Spleen (tissue), 11 donors: ENCODE measurements around the gene TMED6. TPM values are rescaled to one million over a fixed set of nuclear protein-coding genes. Genes with fewer than 3 reads are reported as not detected.
"Not testable (repeated sequence)": the region's sequence is repeated elsewhere in the genome, so short reads cannot be mapped to it uniquely, and the experiment has no call there.

Source experiments
- DNase-seq: peaks from one replicate; pipeline ENCODE4 v3.0.0-alpha.2; 2020
- H3K27ac ChIP-seq, 8 donors: fragments of 200-600 bp; sonication (generic) in 7 of 8; 1 replicate in 4 of 8; 2 replicates in 4 of 8; pipeline versions ENCODE4 v1.5.0 to v1.8.0; 2016 to 2021; ENCODE audit warnings: inconsistent platforms in 4 of 8, mild to moderate bottlenecking in 4 of 8, moderate library complexity in 1 of 8
- H3K27me3 ChIP-seq, 7 donors: fragments of 200-600 bp; sonication (generic) in 6 of 7; replicated peaks in 1 of 7; 1 replicate in 4 of 7; 2 replicates in 3 of 7; pipeline versions ENCODE4 v1.5.0 to v1.8.0; 2016 to 2021; ENCODE audit warnings: inconsistent platforms in 3 of 7, mild to moderate bottlenecking in 1 of 7
- H3K36me3 ChIP-seq, 6 donors: fragments of 200-600 bp; sonication (generic) in 5 of 6; 1 replicate in 4 of 6; 2 replicates in 2 of 6; pipeline versions ENCODE4 v1.5.0 to v1.8.0; 2016 to 2021; ENCODE audit warnings: inconsistent platforms in 2 of 6
- H3K4me1 ChIP-seq, 6 donors: fragments of 200-600 bp; sonication (generic) in 5 of 6; 1 replicate in 3 of 6; 2 replicates in 3 of 6; pipeline versions ENCODE4 v1.5.0 to v1.8.0; 2016 to 2021; ENCODE audit warnings: inconsistent platforms in 3 of 6
- H3K4me3 ChIP-seq, 8 donors: fragments of 200-600 bp; sonication (generic) in 7 of 8; 1 replicate in 4 of 8; 2 replicates in 4 of 8; pipeline versions ENCODE4 v1.5.0 to v1.8.0; 2016 to 2021; ENCODE audit warnings: inconsistent platforms in 4 of 8, mild to moderate bottlenecking in 4 of 8, moderate library complexity in 2 of 8
- H3K9me3 ChIP-seq, 8 donors: fragments of 200-600 bp; sonication (generic) in 7 of 8; 1 replicate in 4 of 8; 2 replicates in 4 of 8; pipeline versions ENCODE4 v1.5.0 to v1.8.0; 2016 to 2021; ENCODE audit warnings: inconsistent platforms in 4 of 8
- POLR2A ChIP-seq, 3 donors: fragments of 450-650 bp; IDR thresholded peaks; one replicate each; pipeline ENCODE4 v1.5.1; 2017; ENCODE audit warnings: antibody characterized with exemption in 3 of 3, mild to moderate bottlenecking in 1 of 3
- POLR2AphosphoS5 ChIP-seq, 3 donors: sonication (generic); formaldehyde crosslinking; IDR thresholded peaks; one replicate each; pipeline ENCODE4 v1.5.1; 2017; ENCODE audit warnings: antibody characterized with exemption in 3 of 3
- WGBS, 5 donors: extraction: QIAGEN DNeasy Blood & Tissue Kit in 3 of 5; methylation state at CpG; one replicate each; pipeline versions ENCODE4 v1.1.5 to v1.1.7; 2013 to 2018; 5-methylcytosine and 5-hydroxymethylcytosine counted together
- intact Hi-C: fragments of 100-400 bp; cut with DNase I; formaldehyde crosslinking; loops from one replicate; pipeline ENCODE4 v1.15.0; 2023; ENCODE audit warnings: low total_unique reads
- polyA plus RNA-seq, 3 donors: library from polyadenylated mRNA; stranded (reverse); fragments of 200-250 nt; gene quantifications; one replicate each; pipeline ENCODE4 v1.2.1, GENCODE V29; 2013
- total RNA-seq, 7 donors: library from RNA; depleted of rRNA in 3 of 7; stranded (reverse); fragments of >200 nt in 3 of 7; fragmentation: NEBNext Ultra II Directional in 4 of 7; extraction: Animal tissue kit (Norgen Biotek cat#: 25700) in 4 of 7; gene quantifications; one replicate each; pipeline versions ENCODE4 v1.1.0 to v1.2.1, GENCODE V29; 2016 to 2021
- TF ChIP-seq, protein P1 (sequence below), 11 experiments: fragments of 200-600 bp in 7 of 11; fragments of 450-650 bp in 4 of 11; sonication (generic) in 4 of 11; IDR thresholded peaks in 8 of 11; conservative IDR thresholded peaks in 3 of 11; 1 replicate in 7 of 11; 2 replicates in 4 of 11; pipeline versions ENCODE4 v1.4.0 to v1.8.0; 2016 to 2021; ENCODE audit warnings: antibody characterized with exemption in 11 of 11, inconsistent platforms in 4 of 11, mild to moderate bottlenecking in 1 of 11
- donor health status: healthy with polysubstance abuse.
- donor health status: DM: no; HTN: no; CAD: no; lungs with moderate emphysema.
- donor health status: DM: no; HTN: no; CAD: no.
- donor health status: Bipolar disorder and iron deficiency.
- donor health status: healthy.
- donor health status: DM: no; HTN: no; CAD: no.
- donor health status: DM: yes; HTN: yes; CAD: no.

Gene TMED6
- total and polyA plus RNA-seq, 10 donors = 0.59 to 5.2 (median 1.3) TPM; not detected in 2

DNA sequence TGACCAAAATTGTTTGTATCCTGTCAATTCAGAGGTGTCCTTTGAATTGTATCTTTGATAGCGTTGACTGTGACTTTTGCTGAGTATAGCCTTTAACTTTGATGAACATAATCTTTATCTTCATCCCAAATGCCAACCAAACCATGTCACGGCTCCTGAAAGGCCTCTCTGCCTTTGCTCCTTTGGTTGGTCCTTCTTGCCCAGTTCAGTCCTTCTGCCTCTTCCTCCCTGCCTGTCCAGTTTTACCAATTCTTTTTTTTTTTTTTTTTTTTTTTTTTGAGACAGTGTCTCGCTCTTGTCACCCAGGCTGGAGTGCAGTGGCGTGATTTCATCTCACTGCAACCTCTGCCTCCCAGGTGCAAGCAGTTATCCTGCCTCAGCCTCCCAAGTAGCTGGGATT is 53.3 kb downstream of the TMED6 start:
- H3K4me3 ChIP-seq = no peak overlapping the region
- H3K9me3 ChIP-seq = no peaks in the 10 kb centered on the region
- DNase-seq = no peak
- peaks cover 0 to 29% (median 4%) of the 10 kb centered on the region in 6 donors for H3K4me1 ChIP-seq
- peaks cover 0 to 72% (median 18%) of the 10 kb centered on the region in 6 donors for H3K36me3 ChIP-seq
- intact Hi-C loops = no loop called here
- H3K27me3 ChIP-seq = no peaks in the 10 kb centered on the region
- TF ChIP-seq, protein P1, sequence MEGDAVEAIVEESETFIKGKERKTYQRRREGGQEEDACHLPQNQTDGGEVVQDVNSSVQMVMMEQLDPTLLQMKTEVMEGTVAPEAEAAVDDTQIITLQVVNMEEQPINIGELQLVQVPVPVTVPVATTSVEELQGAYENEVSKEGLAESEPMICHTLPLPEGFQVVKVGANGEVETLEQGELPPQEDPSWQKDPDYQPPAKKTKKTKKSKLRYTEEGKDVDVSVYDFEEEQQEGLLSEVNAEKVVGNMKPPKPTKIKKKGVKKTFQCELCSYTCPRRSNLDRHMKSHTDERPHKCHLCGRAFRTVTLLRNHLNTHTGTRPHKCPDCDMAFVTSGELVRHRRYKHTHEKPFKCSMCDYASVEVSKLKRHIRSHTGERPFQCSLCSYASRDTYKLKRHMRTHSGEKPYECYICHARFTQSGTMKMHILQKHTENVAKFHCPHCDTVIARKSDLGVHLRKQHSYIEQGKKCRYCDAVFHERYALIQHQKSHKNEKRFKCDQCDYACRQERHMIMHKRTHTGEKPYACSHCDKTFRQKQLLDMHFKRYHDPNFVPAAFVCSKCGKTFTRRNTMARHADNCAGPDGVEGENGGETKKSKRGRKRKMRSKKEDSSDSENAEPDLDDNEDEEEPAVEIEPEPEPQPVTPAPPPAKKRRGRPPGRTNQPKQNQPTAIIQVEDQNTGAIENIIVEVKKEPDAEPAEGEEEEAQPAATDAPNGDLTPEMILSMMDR (IDR thresholded peaks at IDR 0.05 in 8 of 11, conservative IDR thresholded peaks at IDR 0.05 in 3 of 11) = no peak
- TF ChIP-seq POLR2A (IDR thresholded peaks at IDR 0.05) (no peak), POLR2AphosphoS5 (IDR thresholded peaks at IDR 0.05) (no peak)
- H3K27ac ChIP-seq = peak overlapping the region in 5 of 8 donors; percentile 20 to 78 (median 56)
- 95 to 100% (median 99%) methylated on average over 4 of the region's 4 CpGs for WGBS, 5 donors

DNA sequence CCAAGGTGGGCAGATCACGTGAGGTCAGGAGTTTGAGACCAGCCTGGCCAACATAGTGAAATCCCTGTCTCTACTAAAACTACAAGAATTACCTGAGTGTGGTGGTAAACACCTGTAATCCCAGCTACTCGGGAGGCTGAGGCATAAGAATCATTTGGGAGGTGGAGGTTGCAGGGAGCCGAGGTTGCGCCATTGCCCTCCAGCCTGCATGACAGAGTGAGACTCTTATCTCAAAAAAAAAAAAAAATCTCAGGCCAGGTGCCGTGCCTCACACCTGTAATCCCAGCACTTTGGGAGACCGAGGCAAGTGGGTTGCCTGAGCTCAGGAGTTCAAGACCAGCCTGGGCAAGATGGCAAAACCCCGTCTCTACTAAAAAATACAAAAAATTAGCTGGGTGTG is 54.8 kb downstream of the TMED6 start:
- peaks cover 0 to 58% (median 18%) of the 10 kb centered on the region in 6 donors for H3K36me3 ChIP-seq
- peaks cover 0 to 29% (median 4%) of the 10 kb centered on the region in 6 donors for H3K4me1 ChIP-seq
- H3K4me3 ChIP-seq, intact Hi-C loops, H3K27ac ChIP-seq, H3K27me3 ChIP-seq, H3K9me3 ChIP-seq, DNase-seq: not testable (repeated sequence)
- WGBS, 5 donors = 96 to 100% (median 98%) methylated on average over 7 of the region's 7 CpGs

DNA sequence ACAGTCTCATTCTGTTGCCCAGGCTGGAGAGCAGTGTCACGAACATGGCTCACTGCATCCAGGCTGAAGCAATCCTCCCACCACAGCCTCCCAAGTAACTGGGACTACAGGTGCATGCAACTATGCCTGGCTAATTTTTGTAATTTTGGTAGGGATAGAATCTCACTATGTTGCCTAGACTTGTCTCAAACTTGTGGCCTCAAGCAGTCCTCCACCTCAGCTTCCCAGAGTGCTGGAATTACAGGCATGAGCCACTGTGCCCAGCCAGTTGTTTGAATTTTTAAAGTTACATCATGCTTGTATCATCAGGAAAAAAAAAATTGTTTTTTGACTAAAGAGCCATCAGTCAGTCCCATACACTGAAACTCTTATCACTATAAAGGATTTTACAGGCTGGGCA is 57.5 kb downstream of the TMED6 start:
- Histone ChIP-seq H3K27ac (no peak overlapping the region), H3K27me3 (no peaks in the 10 kb centered on the region), H3K4me3 (no peak overlapping the region), H3K36me3 (peaks cover 0 to 50% (median 0%) of the 10 kb centered on the region in 6 donors), H3K9me3 (no peaks in the 10 kb centered on the region), H3K4me1 (peaks cover 0 to 13% (median 3%) of the 10 kb centered on the region in 6 donors)
- intact Hi-C loops = no loop called here
- no peak for DNase-seq
- 81 to 100% (median 92%) methylated on average over 1 of the region's 1 CpG for WGBS, 5 donors
- no peak for TF ChIP-seq POLR2AphosphoS5 (IDR thresholded peaks at IDR 0.05)
- no peak for TF ChIP-seq POLR2A (IDR thresholded peaks at IDR 0.05)
- TF ChIP-seq, protein P1 (IDR thresholded peaks at IDR 0.05 in 8 of 11, conservative IDR thresholded peaks at IDR 0.05 in 3 of 11) = no peak

DNA sequence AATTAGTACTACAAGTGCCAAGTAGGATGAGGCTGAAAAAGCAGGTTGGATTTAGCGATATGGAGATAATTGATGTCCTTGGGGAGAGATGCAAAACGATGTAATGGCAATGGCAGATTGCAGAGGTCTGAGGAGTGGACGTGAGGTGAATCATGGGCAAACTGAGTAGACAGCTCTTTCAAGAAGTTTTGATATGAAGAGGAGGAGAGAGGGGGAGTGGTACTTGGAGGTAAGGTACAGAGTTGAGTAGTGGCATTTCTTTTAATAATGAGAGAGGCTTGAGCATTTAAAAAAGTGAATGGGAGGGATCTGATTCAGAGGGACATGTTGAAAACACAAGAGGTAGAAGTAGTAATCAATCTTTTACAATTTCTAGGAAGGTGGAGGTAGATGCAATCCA is 58.2 kb downstream of the TMED6 start:
- Histone ChIP-seq H3K9me3 (no peaks in the 10 kb centered on the region), H3K27me3 (no peaks in the 10 kb centered on the region), H3K27ac (no peak overlapping the region), H3K4me1 (peaks cover 0 to 7% (median under 1%) of the 10 kb centered on the region in 6 donors), H3K36me3 (peaks cover 0 to 54% (median 0%) of the 10 kb centered on the region in 6 donors), H3K4me3 (no peak overlapping the region)
- TF ChIP-seq, protein P1 (IDR thresholded peaks at IDR 0.05 in 8 of 11, conservative IDR thresholded peaks at IDR 0.05 in 3 of 11) = no peak
- TF ChIP-seq POLR2A (IDR thresholded peaks at IDR 0.05) (no peak), POLR2AphosphoS5 (IDR thresholded peaks at IDR 0.05) (no peak)
- intact Hi-C loops = no loop called here
- no peak for DNase-seq
- 65 to 85% (median 81%) methylated on average over 3 of the region's 3 CpGs for WGBS, 5 donors

Other genes with a start within 250 kb of the TMED6 start
- 1 to 10 TPM in 1 of 7 donors, under 1 TPM in 6; 0.51 to 2.0 (median 0.77) TPM for gene HAS3, start 246.1 kb downstream of the TMED6 start, total RNA-seq
- gene HAS3, start 246.1 kb downstream of the TMED6 start, polyA plus RNA-seq = under 1 TPM; 0.54 to 0.96 (median 0.68) TPM
- 100 to 1,000 TPM in 2 of 7 donors, 10 to 100 TPM in 5; 82.9 to 125 (median 89.2) TPM for gene CHTF8, start 219.2 kb downstream of the TMED6 start, total RNA-seq
- 10 to 100 TPM; 46.9 to 75.3 (median 58.9) TPM for gene CHTF8, start 219.2 kb downstream of the TMED6 start, polyA plus RNA-seq
- gene UTP4, start 219.1 kb downstream of the TMED6 start, total RNA-seq = 10 to 100 TPM; 13.7 to 37.9 (median 25.0) TPM
- 10 to 100 TPM; 12.6 to 16.3 (median 15.4) TPM for gene UTP4, start 219.1 kb downstream of the TMED6 start, polyA plus RNA-seq
- 10 to 100 TPM; 25.7 to 48.5 (median 31.5) TPM for gene SNTB2, start 164.6 kb downstream of the TMED6 start, total RNA-seq
- gene SNTB2, start 164.6 kb downstream of the TMED6 start, polyA plus RNA-seq = 1 to 10 TPM; 1.9 to 4.4 (median 3.0) TPM
- gene VPS4A, start 40.4 kb downstream of the TMED6 start, total RNA-seq = 10 to 100 TPM; 28.5 to 38.0 (median 33.6) TPM
- 10 to 100 TPM; 21.5 to 30.2 (median 29.1) TPM for gene VPS4A, start 40.4 kb downstream of the TMED6 start, polyA plus RNA-seq
- 10 to 100 TPM in 3 of 7 donors, 1 to 10 TPM in 4; 7.1 to 18.5 (median 9.4) TPM for gene PDF, start 21.2 kb downstream of the TMED6 start, total RNA-seq
- gene PDF, start 21.2 kb downstream of the TMED6 start, polyA plus RNA-seq = 1 to 10 TPM; 2.4 to 7.1 (median 4.7) TPM
- gene COG8, start 12.2 kb downstream of the TMED6 start, total RNA-seq = 10 to 100 TPM; 29.9 to 54.3 (median 38.4) TPM
- gene COG8, start 12.2 kb downstream of the TMED6 start, polyA plus RNA-seq = 10 to 100 TPM; 13.8 to 21.5 (median 14.5) TPM
- gene NIP7, start 12.0 kb downstream of the TMED6 start, total RNA-seq = 10 to 100 TPM; 10.2 to 25.0 (median 20.0) TPM
- gene NIP7, start 12.0 kb downstream of the TMED6 start, polyA plus RNA-seq = 10 to 100 TPM; 14.0 to 20.6 (median 16.9) TPM
- gene TERF2, start 34.2 kb upstream of the TMED6 start, total RNA-seq = 10 to 100 TPM; 24.2 to 42.3 (median 32.5) TPM
- gene TERF2, start 34.2 kb upstream of the TMED6 start, polyA plus RNA-seq = 10 to 100 TPM; 10.4 to 15.0 (median 13.1) TPM
- 10 to 100 TPM; 45.2 to 80.5 (median 71.3) TPM for gene CYB5B, start 72.8 kb upstream of the TMED6 start, total RNA-seq
- gene CYB5B, start 72.8 kb upstream of the TMED6 start, polyA plus RNA-seq = 10 to 100 TPM; 36.8 to 61.8 (median 53.3) TPM
- 10 to 100 TPM; 50.5 to 96.8 (median 60.9) TPM for gene NFAT5, start 214.2 kb upstream of the TMED6 start, total RNA-seq
- 1 to 10 TPM in 2 of 3 donors, under 1 TPM in 1; 0.79 to 4.8 (median 1.0) TPM for gene NFAT5, start 214.2 kb upstream of the TMED6 start, polyA plus RNA-seq